HEK293 (cell line): ENCODE measurements around the gene SLC25A36.

Experiments used
- CTCF ChIP-seq: fragments of 450-650 bp; formaldehyde crosslinking; IDR thresholded peaks from 2 replicates; pipeline ENCODE4 v1.5.1; 2016; ENCODE audit warnings: missing biosample characterization, missing genetic modification characterization
- HOXA7 ChIP-seq: sonication (generic); formaldehyde crosslinking; IDR thresholded peaks from 2 replicates; pipeline ENCODE4 v1.8.1; 2022; ENCODE audit warnings: missing genetic modification reagents, borderline replicate concordance
- IKZF3 ChIP-seq: fragments of 450-650 bp; IDR thresholded peaks from 2 replicates; pipeline ENCODE4 v1.5.0; 2018; ENCODE audit warnings: missing biosample characterization, mild to moderate bottlenecking, missing genetic modification characterization, moderate library complexity
- ZFP37 ChIP-seq: fragments of 450-650 bp; formaldehyde crosslinking; IDR thresholded peaks from 2 replicates; pipeline ENCODE4 v1.5.1; 2016; ENCODE audit warnings: missing biosample characterization, missing genetic modification characterization
- ZNF10 ChIP-seq: fragments of 450-650 bp; formaldehyde crosslinking; IDR thresholded peaks from 2 replicates; pipeline ENCODE4 v1.5.1; 2017; ENCODE audit warnings: missing biosample characterization, missing genetic modification characterization
- ZNF114 ChIP-seq: fragments of 450-650 bp; formaldehyde crosslinking; IDR thresholded peaks from 2 replicates; pipeline ENCODE4 v1.5.0; 2017; ENCODE audit warnings: missing biosample characterization, missing genetic modification characterization
- ZNF26 ChIP-seq: fragments of 450-650 bp; formaldehyde crosslinking; IDR thresholded peaks from 2 replicates; pipeline ENCODE4 v1.5.1; 2016; ENCODE audit warnings: missing biosample characterization, missing genetic modification characterization
- ZNF324 ChIP-seq: fragments of 450-650 bp; formaldehyde crosslinking; IDR thresholded peaks from 2 replicates; pipeline ENCODE4 v1.5.1; 2016; ENCODE audit warnings: missing biosample characterization, missing genetic modification characterization
- ZNF362 ChIP-seq: fragments of 450-650 bp; formaldehyde crosslinking; IDR thresholded peaks from 2 replicates; pipeline ENCODE4 v1.5.1; 2016; ENCODE audit warnings: missing biosample characterization, missing genetic modification characterization
- ZNF555 ChIP-seq: fragments of 450-650 bp; formaldehyde crosslinking; conservative IDR thresholded peaks from 2 replicates; pipeline ENCODE4 v1.5.1; 2017; ENCODE audit warnings: missing biosample characterization, mild to moderate bottlenecking, missing genetic modification characterization, inconsistent platforms
- ZNF792 ChIP-seq: fragments of 450-650 bp; formaldehyde crosslinking; IDR thresholded peaks from 2 replicates; pipeline ENCODE4 v1.5.1; 2016; ENCODE audit warnings: missing biosample characterization, missing genetic modification characterization
- ZSCAN18 ChIP-seq: fragments of 450-650 bp; formaldehyde crosslinking; IDR thresholded peaks from 2 replicates; pipeline ENCODE4 v1.5.1; 2016; ENCODE audit warnings: missing biosample characterization, missing genetic modification characterization

GRCh38 chr3:140924097-140924873 lies 17.4 kb upstream of the SLC25A36 start:
- TF ChIP-seq IKZF3 (tag by site-specific recombination), result no peak
- TF ChIP-seq ZNF792 (tag by site-specific recombination), result no peak
- TF ChIP-seq ZFP37 (tag by site-specific recombination), result no peak
- no peak for TF ChIP-seq ZNF555 (tag by site-specific recombination)
- no peak for TF ChIP-seq CTCF (tag by site-specific recombination)
- TF ChIP-seq ZNF362 (tag by site-specific recombination), result no peak
- TF ChIP-seq ZNF114 (tag by site-specific recombination), result no peak
- TF ChIP-seq ZSCAN18 (tag by site-specific recombination), result no peak
- no peak for TF ChIP-seq ZNF26
- TF ChIP-seq ZNF10 (tag by site-specific recombination), result no peak
- no peak for TF ChIP-seq ZNF324 (tag by site-specific recombination)
- TF ChIP-seq HOXA7 (CRISPR knock-in tag), result no peak
